HCT116 (cell line): ENCODE data around the gene SLC16A10. TPM values are rescaled to one million over a fixed set of nuclear protein-coding genes. Genes with fewer than 3 reads are reported as not detected.
"Not testable (repeated sequence)": the region's sequence is repeated elsewhere in the genome, so short reads cannot be mapped to it uniquely, and the experiment has no call there.

Experiments
- ATAC-seq: fragments of 200-7000 bp; cut with Tn5 transposase; 2 replicates; pipeline ENCODE4 v1.9.1; 2020; ENCODE audit warnings: mild to moderate bottlenecking, moderate library complexity
- BruUV-seq: library from RNA; stranded (reverse); fragments of 400-500 nt; replicated peaks from 2 replicates; lab custom pipeline; 2021; lab: Mats Ljungman, UMichigan
- CTCF ChIA-PET: fragments of 300-600 bp; sonication (Branson Sonifier 250); formaldehyde crosslinking; loops from one replicate; lab custom pipeline; 2021; ENCODE audit warnings: antibody characterized with exemption; lab: Charles Lee
- POLR2A ChIA-PET: fragments of 300-600, 350-600 bp; sonication (Branson Sonifier 250); formaldehyde crosslinking; loops from one replicate; lab custom pipeline; 2021; ENCODE audit warnings: antibody characterized with exemption; lab: Charles Lee
- RAD21 ChIA-PET, 2 experiments: fragments of 300-600 bp; sonication (Branson Sonifier 250); formaldehyde crosslinking; loops; one replicate each; lab custom pipeline; 2023; ENCODE audit warnings: low total read pairs in 2 of 2; ENCODE audit not compliant: uncharacterized antibody in 2 of 2, unreplicated experiment in 2 of 2, low non-redundant PET in 1 of 2; lab: Charles Lee
- DNase-seq: peaks from one replicate; pipeline ENCODE4 v3.0.0-alpha.2; 2010; ENCODE audit warnings: low read depth, low spot score
- H2AFZ ChIP-seq: fragments of 200-600 bp; shearing (Covaris generic), sonication (generic); 2 replicates; pipeline ENCODE4 v1.6.1; 2017; ENCODE audit warnings: low read depth, mixed run types, mixed read lengths, antibody characterized with exemption, low read length; ENCODE audit not compliant: poor library complexity, severe bottlenecking
- H3K27ac ChIP-seq: 2 replicates; pipeline ENCODE4 v1.5.1; 2012; ENCODE audit warnings: low read depth, low read length
- H3K27me3 ChIP-seq: fragments of 200-600 bp; sonication (generic); 2 replicates; pipeline ENCODE4 v1.6.1; 2016; ENCODE audit warnings: mixed run types, low read length, mixed read lengths; ENCODE audit not compliant: insufficient read depth
- H3K36me3 ChIP-seq, 2 experiments: fragments of 200-500 bp in 1 of 2; fragments of 200-600 bp in 1 of 2; sonication (Bioruptor generic) in 1 of 2; sonication (generic) in 1 of 2; 2 replicates each; pipeline versions ENCODE4 v1.5.1 to v1.6.1; 2014 to 2016; ENCODE audit warnings: low read length in 2 of 2, inconsistent platforms in 1 of 2, mixed read lengths in 1 of 2, mixed run types in 1 of 2; ENCODE audit not compliant: insufficient read depth in 2 of 2, control insufficient read depth in 1 of 2
- H3K4me1 ChIP-seq, 2 experiments: fragments of 200-600 bp in 1 of 2; sonication (generic) in 1 of 2; 2 replicates each; pipeline versions ENCODE4 v1.5.1 to v1.6.1; 2012 to 2017; ENCODE audit warnings: low read length in 2 of 2, inconsistent platforms in 1 of 2, mild to moderate bottlenecking in 1 of 2, mixed read lengths in 1 of 2, mixed run types in 1 of 2, moderate library complexity in 1 of 2; ENCODE audit not compliant: insufficient read depth in 2 of 2, control insufficient read depth in 1 of 2
- H3K4me2 ChIP-seq: fragments of 200-600 bp; sonication (generic); 2 replicates; pipeline ENCODE4 v1.6.1; 2017; ENCODE audit warnings: mixed run types, low read length, mixed read lengths
- H3K4me3 ChIP-seq, 2 experiments: fragments of 200-600 bp in 1 of 2; sonication (generic) in 1 of 2; replicated peaks in 1 of 2; 2 replicates each; pipeline ENCODE4 v1.5.1; 2011 to 2016; ENCODE audit warnings: low read length in 2 of 2, control low read depth in 1 of 2, low read depth in 1 of 2, mild to moderate bottlenecking in 1 of 2, mixed read lengths in 1 of 2, mixed run types in 1 of 2
- H3K79me2 ChIP-seq: fragments of 200-600 bp; sonication (generic); 2 replicates; pipeline ENCODE4 v1.6.1; 2017; ENCODE audit warnings: mild to moderate bottlenecking, mixed run types, low read length, moderate library complexity, mixed read lengths; ENCODE audit not compliant: insufficient read depth
- H3K9ac ChIP-seq: fragments of 200-600 bp; sonication (generic); 2 replicates; pipeline ENCODE4 v1.6.1; 2016; ENCODE audit warnings: low read length, mixed read lengths
- H3K9me2 ChIP-seq: fragments of 200-600 bp; sonication (generic), shearing (Covaris generic); 2 replicates; pipeline ENCODE4 v1.6.1; 2017; ENCODE audit warnings: mixed run types, mild to moderate bottlenecking, moderate library complexity; ENCODE audit not compliant: insufficient read depth
- H3K9me3 ChIP-seq, 2 experiments: fragments of 200-500 bp in 1 of 2; fragments of 200-600 bp in 1 of 2; sonication (Bioruptor generic) in 1 of 2; sonication (generic) in 1 of 2; 2 replicates each; pipeline ENCODE4 v1.6.1; 2014 to 2017; ENCODE audit warnings: low read length in 2 of 2, mixed read lengths in 2 of 2, inconsistent platforms in 1 of 2, low read depth in 1 of 2, mild to moderate bottlenecking in 1 of 2, mixed run types in 1 of 2, moderate library complexity in 1 of 2; ENCODE audit not compliant: control insufficient read depth in 1 of 2, insufficient read depth in 1 of 2
- H4K20me1 ChIP-seq: fragments of 200-600 bp; sonication (generic), shearing (Covaris generic); 2 replicates; pipeline ENCODE4 v1.6.1; 2017; ENCODE audit warnings: mixed run types, mild to moderate bottlenecking, moderate library complexity; ENCODE audit not compliant: insufficient read depth
- CBX3 ChIP-seq: IDR thresholded peaks from 2 replicates; pipeline ENCODE4 v1.6.1; 2012; ENCODE audit warnings: low read depth
- EGR1 ChIP-seq: IDR thresholded peaks from 2 replicates; pipeline ENCODE4 v1.6.1; 2012; ENCODE audit warnings: low read depth
- ELF1 ChIP-seq: IDR thresholded peaks from 2 replicates; pipeline ENCODE4 v1.6.1; 2012; ENCODE audit warnings: low read depth, borderline replicate concordance
- EZH2 ChIP-seq: fragments of 200-600 bp; sonication (generic); IDR thresholded peaks from 2 replicates; pipeline ENCODE4 v1.6.1; 2017; ENCODE audit warnings: antibody characterized with exemption, mixed run types
- EZH2phosphoT487 ChIP-seq: fragments of 200-600 bp; IDR thresholded peaks from 2 replicates; pipeline ENCODE4 v1.6.1; 2018; ENCODE audit warnings: antibody characterized with exemption, borderline replicate concordance
- FOSL1 ChIP-seq: IDR thresholded peaks from 2 replicates; pipeline ENCODE4 v1.6.1; 2012; ENCODE audit warnings: low read depth
- JUND ChIP-seq: IDR thresholded peaks from 2 replicates; pipeline ENCODE4 v1.6.1; 2012
- POLR2A ChIP-seq: IDR thresholded peaks from 2 replicates; pipeline ENCODE4 v1.7.0; 2011; ENCODE audit warnings: borderline replicate concordance; ENCODE audit not compliant: insufficient read depth, insufficient read length; ENCODE audit errors: extremely low read depth
- SIN3A ChIP-seq: IDR thresholded peaks from 2 replicates; pipeline ENCODE4 v1.6.1; 2012; ENCODE audit warnings: low read depth
- SRF ChIP-seq: IDR thresholded peaks from 2 replicates; pipeline ENCODE4 v1.6.1; 2012; ENCODE audit warnings: low read depth
- TCF7L2 ChIP-seq: IDR thresholded peaks from 2 replicates; pipeline ENCODE4 v1.7.0; 2011; ENCODE audit warnings: borderline replicate concordance, inconsistent platforms; ENCODE audit not compliant: insufficient read depth, insufficient read length; ENCODE audit errors: extremely low read depth
- ZNF274 ChIP-seq: fragments of 200-500 bp; sonication (Bioruptor generic); IDR thresholded peaks from 2 replicates; pipeline ENCODE4 v1.6.1; 2014; ENCODE audit warnings: mild to moderate bottlenecking, low read depth, low read length, inconsistent platforms
- intact Hi-C: fragments of 100-400 bp; cut with micrococcal nuclease; formaldehyde crosslinking; loops from 2 replicates; pipeline ENCODE4 v1.10.0; 2022
- total RNA-seq: library from RNA; stranded (reverse); gene quantifications from one replicate; pipeline ENCODE4 v1.2.1, GENCODE V29; 2021; ENCODE audit not compliant: unreplicated experiment
- TF ChIP-seq, protein P1 (sequence below): IDR thresholded peaks from 2 replicates; pipeline ENCODE4 v1.6.1; 2011; ENCODE audit warnings: mild to moderate bottlenecking, low read length, moderate library complexity; ENCODE audit not compliant: insufficient replicate concordance; ENCODE audit errors: extremely low read depth
- TF ChIP-seq, protein P2 (sequence below): IDR thresholded peaks from 2 replicates; pipeline ENCODE4 v1.6.1; 2012

Gene SLC16A10
- total RNA-seq, 1 experiment from 2014 or later, result 8.3 TPM

DNA sequence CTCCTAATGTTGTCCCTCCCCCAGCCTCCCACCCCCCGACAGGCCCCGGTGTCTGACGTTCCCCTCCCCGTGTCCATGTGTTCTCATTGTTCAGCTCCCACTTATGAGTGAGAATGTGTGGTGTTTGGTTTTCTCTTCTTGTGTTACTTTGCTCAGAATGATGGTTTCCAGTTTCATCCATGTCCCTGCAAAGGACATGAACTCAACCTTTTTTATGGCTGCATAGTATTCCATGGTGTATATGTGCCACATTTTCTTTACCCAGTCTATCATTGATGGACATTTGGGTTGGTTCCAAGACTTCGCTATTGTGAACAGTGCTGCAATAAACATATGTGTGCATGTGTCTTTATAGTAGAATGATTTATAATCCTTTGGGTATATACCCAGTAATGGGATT, 24.4 kb upstream of the SLC16A10 start:
- H2AFZ ChIP-seq, RAD21 ChIA-PET, H3K4me1 ChIP-seq, H3K4me3 ChIP-seq, DNase-seq, H3K27me3 ChIP-seq, H3K9ac ChIP-seq, intact Hi-C loops, H3K79me2 ChIP-seq, H3K27ac ChIP-seq, H3K4me2 ChIP-seq, ATAC-seq, BruUV-seq, POLR2A ChIA-PET, H4K20me1 ChIP-seq, H3K9me2 ChIP-seq, H3K36me3 ChIP-seq, CTCF ChIA-PET, H3K9me3 ChIP-seq: not testable (repeated sequence)

DNA sequence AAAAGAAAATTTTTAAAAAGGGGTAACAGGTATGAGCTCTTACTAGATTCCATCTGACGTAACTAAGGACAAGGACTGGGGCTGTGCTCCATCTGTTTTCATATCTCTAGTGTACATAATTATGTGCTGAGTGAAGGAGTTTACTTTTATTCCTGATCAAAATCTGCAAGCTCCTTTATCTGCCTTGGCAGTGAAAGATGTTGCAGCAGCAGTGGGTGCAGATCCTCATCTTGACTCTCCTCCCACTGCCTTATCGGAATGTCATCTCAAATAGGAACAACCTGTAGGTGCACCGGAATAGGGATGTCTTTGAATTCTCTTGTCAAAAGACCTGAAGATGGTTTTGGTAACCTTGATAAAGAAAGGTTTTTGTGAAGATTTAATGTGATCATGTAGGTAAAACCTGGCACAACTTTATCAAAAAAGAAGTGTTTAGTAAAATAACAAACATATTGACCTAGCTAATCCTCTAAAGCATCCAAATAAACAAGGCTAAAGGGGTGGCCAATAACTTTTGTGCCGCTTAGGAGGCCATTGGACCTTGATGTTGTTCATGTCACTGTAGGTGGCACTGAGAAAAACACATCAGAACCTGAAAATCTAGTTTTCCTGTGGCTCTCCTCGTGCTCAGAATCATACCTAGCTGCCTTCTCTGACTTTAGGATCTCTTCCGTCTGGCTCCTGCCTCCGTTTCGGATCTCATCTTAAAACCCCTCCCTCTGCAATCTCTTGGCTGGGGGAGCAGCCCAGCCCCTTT, 19.0 kb upstream of the SLC16A10 start:
- Histone ChIP-seq H4K20me1 (no peaks in the 10 kb centered on the region), H3K79me2 (no peaks in the 10 kb centered on the region), H3K4me1 (no peaks in the 10 kb centered on the region), H3K4me2 (no peak overlapping the region), H3K9me3 (no peaks in the 10 kb centered on the region)
- ChIA-PET POLR2A (no interaction called here), RAD21 (no interaction called here)
- DNase-seq, result no peak
- TF ChIP-seq SIN3A, result no peak
- no peak for TF ChIP-seq EGR1
- no peak for TF ChIP-seq ELF1
- TF ChIP-seq TCF7L2, result no peak
- no peak for TF ChIP-seq EZH2phosphoT487
- TF ChIP-seq, protein P1, sequence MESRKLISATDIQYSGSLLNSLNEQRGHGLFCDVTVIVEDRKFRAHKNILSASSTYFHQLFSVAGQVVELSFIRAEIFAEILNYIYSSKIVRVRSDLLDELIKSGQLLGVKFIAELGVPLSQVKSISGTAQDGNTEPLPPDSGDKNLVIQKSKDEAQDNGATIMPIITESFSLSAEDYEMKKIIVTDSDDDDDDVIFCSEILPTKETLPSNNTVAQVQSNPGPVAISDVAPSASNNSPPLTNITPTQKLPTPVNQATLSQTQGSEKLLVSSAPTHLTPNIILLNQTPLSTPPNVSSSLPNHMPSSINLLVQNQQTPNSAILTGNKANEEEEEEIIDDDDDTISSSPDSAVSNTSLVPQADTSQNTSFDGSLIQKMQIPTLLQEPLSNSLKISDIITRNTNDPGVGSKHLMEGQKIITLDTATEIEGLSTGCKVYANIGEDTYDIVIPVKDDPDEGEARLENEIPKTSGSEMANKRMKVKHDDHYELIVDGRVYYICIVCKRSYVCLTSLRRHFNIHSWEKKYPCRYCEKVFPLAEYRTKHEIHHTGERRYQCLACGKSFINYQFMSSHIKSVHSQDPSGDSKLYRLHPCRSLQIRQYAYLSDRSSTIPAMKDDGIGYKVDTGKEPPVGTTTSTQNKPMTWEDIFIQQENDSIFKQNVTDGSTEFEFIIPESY, result no peak
- TF ChIP-seq SRF, result no peak
- TF ChIP-seq CBX3, result no peak
- TF ChIP-seq FOSL1, result no peak
- TF ChIP-seq POLR2A, result no peak
- TF ChIP-seq EZH2, result no peak
- TF ChIP-seq, protein P2, sequence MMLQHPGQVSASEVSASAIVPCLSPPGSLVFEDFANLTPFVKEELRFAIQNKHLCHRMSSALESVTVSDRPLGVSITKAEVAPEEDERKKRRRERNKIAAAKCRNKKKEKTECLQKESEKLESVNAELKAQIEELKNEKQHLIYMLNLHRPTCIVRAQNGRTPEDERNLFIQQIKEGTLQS, result no peak
- TF ChIP-seq ZNF274, result no peak
- TF ChIP-seq JUND, result no peak
- TF ChIP-seq, all 23 proteins: peak for 0
- H3K27me3 ChIP-seq, result 0 out of 2 replicates have a peak, but pooled peaks cover 6% of the 10 kb centered on the region
- no peak for ATAC-seq
- no peak overlapping the region for H2AFZ ChIP-seq
- no peak overlapping the region for H3K9ac ChIP-seq
- no peak overlapping the region for H3K27ac ChIP-seq
- no TSS peak for BruUV-seq
- H3K4me3 ChIP-seq, result no peak overlapping the region
- intact Hi-C loops, result no loop called here
- H3K9me2 ChIP-seq, result no peaks in the 10 kb centered on the region
- no peaks in the 10 kb centered on the region for H3K36me3 ChIP-seq
- CTCF ChIA-PET, result interaction anchor here (1.3 kb wide), 1 partner anchor 11 kb away, joined by 8 read pairs; no protein-coding TSS in a partner anchor
